ENCODE results near the gene TBATA.

DNA sequence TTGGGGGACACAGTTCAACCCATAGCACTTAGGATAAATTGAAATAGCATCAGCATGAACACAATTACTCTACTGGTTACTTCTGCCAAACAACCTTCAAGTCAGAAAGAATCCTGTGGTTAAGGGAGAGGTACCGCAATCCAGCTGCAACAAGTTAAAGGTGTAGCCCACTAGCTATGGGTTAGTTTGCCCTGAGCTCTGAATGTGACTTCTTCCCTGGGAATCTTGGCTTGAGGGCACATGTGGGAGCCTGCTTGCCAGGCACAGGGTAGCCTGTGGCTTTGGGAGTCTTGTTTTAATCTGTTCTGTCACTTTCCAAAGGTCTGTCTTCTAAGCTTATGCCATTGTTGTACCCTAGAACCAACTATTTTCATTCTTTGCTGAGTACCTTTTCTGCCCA lies 21.7 kb upstream of the TBATA start:
- TF ChIP-seq EZH2 (IDR thresholded peaks at IDR 0.05; ENCODE audit: borderline replicate concordance, low read length): no peak
- TF ChIP-seq, protein P1, sequence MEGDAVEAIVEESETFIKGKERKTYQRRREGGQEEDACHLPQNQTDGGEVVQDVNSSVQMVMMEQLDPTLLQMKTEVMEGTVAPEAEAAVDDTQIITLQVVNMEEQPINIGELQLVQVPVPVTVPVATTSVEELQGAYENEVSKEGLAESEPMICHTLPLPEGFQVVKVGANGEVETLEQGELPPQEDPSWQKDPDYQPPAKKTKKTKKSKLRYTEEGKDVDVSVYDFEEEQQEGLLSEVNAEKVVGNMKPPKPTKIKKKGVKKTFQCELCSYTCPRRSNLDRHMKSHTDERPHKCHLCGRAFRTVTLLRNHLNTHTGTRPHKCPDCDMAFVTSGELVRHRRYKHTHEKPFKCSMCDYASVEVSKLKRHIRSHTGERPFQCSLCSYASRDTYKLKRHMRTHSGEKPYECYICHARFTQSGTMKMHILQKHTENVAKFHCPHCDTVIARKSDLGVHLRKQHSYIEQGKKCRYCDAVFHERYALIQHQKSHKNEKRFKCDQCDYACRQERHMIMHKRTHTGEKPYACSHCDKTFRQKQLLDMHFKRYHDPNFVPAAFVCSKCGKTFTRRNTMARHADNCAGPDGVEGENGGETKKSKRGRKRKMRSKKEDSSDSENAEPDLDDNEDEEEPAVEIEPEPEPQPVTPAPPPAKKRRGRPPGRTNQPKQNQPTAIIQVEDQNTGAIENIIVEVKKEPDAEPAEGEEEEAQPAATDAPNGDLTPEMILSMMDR (IDR thresholded peaks at IDR 0.05; ENCODE audit: low read length): no peak

Measured in OCI-LY1 (cell line).